Type B pancreatic cell (in vitro differentiated cells): ENCODE results near the gene AKAP13. TPM values are rescaled to one million over a fixed set of nuclear protein-coding genes. Genes with fewer than 3 reads are reported as not detected.
A peak's percentile ranks its signal among the peaks of the same experiment; 100 is the strongest.

Source experiments
- DNase-seq: peaks from one replicate; pipeline ENCODE4 v3.0.0; 2021; ENCODE audit warnings: mixed read lengths; ENCODE audit not compliant: unreplicated experiment; ENCODE audit errors: extremely low spot score
- H3K27ac Mint-ChIP-seq: 2 replicates; pipeline ENCODE4 v1.8.0; 2021; ENCODE audit warnings: mild to moderate bottlenecking, mixed read lengths
- H3K27me3 Mint-ChIP-seq: 2 replicates; pipeline ENCODE4 v1.8.0; 2021; ENCODE audit warnings: mixed read lengths
- H3K36me3 Mint-ChIP-seq: 2 replicates; pipeline ENCODE4 v1.8.0; 2021; ENCODE audit warnings: mixed read lengths
- H3K4me1 Mint-ChIP-seq: one replicate; pipeline ENCODE4 v1.8.0; 2021; ENCODE audit warnings: mixed read lengths; ENCODE audit not compliant: unreplicated experiment
- H3K4me3 Mint-ChIP-seq: 2 replicates; pipeline ENCODE4 v1.8.0; 2021; ENCODE audit warnings: mild to moderate bottlenecking, mixed read lengths
- H3K9me3 Mint-ChIP-seq: 2 replicates; pipeline ENCODE4 v1.8.0; 2021; ENCODE audit warnings: mixed read lengths
- total RNA-seq: library from RNA; stranded (reverse); gene quantifications from 2 replicates; pipeline ENCODE4 v1.2.1, GENCODE V29; 2021; ENCODE audit warnings: low replicate concordance
- TF ChIP-seq, protein P1 (sequence below): fragments of 200-600 bp; sonication (generic); conservative IDR thresholded peaks from 2 replicates; pipeline ENCODE4 v1.5.0; 2021; ENCODE audit warnings: antibody characterized with exemption, mild to moderate bottlenecking

AKAP13 gene
- total RNA-seq, 1 donor from 2014 or later: 75.7 TPM

DNA sequence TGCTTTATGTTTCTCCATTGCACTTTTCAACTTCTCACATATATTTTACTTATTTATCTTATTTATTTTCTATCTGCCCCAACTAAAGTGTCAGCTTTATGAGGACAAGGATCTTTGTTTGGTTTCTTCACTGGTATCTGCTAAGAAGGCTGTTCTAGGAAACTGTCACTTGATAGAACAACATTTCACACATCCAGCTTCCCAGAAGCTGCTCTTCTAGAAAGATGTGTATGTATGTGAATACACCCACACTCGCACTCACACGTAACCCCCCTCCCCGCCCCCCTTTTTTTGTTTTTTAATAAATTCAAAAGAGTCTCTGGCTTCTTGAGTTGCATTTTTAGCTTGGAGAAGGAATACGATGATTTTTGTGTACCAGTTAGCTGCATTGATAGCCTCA is 143.1 kb downstream of the AKAP13 start:
- H3K4me3 Mint-ChIP-seq: no peak overlapping the region

DNA sequence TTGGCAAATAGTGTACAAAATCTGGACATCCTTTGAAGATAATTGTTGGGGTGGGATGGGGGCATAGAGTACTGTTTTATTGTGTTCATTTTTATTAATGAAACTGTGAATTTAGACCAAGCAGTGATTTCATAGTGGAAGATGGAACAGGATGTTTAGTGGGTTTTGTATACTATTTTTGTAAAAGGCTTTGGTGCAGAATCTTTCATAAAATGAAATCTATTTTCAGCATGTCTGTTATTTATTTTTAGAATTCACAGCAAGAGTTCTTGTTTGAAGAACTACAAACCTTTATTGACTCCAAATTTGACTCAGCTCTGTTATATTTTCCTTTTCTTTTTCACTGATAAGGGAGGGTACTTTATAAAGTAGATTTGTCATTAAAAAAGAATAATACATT is 145.4 kb downstream of the AKAP13 start:
- DNase-seq: no peak
- H3K36me3 Mint-ChIP-seq: peaks cover 24% of the 10 kb centered on the region
- H3K4me1 Mint-ChIP-seq: peaks cover 18% of the 10 kb centered on the region
- H3K9me3 Mint-ChIP-seq: no peaks in the 10 kb centered on the region
- H3K4me3 Mint-ChIP-seq: no peak overlapping the region
- H3K27me3 Mint-ChIP-seq: no peaks in the 10 kb centered on the region
- TF ChIP-seq, protein P1, sequence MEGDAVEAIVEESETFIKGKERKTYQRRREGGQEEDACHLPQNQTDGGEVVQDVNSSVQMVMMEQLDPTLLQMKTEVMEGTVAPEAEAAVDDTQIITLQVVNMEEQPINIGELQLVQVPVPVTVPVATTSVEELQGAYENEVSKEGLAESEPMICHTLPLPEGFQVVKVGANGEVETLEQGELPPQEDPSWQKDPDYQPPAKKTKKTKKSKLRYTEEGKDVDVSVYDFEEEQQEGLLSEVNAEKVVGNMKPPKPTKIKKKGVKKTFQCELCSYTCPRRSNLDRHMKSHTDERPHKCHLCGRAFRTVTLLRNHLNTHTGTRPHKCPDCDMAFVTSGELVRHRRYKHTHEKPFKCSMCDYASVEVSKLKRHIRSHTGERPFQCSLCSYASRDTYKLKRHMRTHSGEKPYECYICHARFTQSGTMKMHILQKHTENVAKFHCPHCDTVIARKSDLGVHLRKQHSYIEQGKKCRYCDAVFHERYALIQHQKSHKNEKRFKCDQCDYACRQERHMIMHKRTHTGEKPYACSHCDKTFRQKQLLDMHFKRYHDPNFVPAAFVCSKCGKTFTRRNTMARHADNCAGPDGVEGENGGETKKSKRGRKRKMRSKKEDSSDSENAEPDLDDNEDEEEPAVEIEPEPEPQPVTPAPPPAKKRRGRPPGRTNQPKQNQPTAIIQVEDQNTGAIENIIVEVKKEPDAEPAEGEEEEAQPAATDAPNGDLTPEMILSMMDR: no peak
- H3K27ac Mint-ChIP-seq: peak overlapping the region; percentile 0

More for the DNA sequence above, 143.1 kb downstream of the AKAP13 start:
- H3K4me1 Mint-ChIP-seq: peaks cover 18% of the 10 kb centered on the region
- H3K27me3 Mint-ChIP-seq: no peaks in the 10 kb centered on the region
- peaks cover 24% of the 10 kb centered on the region for H3K36me3 Mint-ChIP-seq
- no peaks in the 10 kb centered on the region for H3K9me3 Mint-ChIP-seq
- no peak overlapping the region for H3K27ac Mint-ChIP-seq
- DNase-seq: no peak
- TF ChIP-seq, protein P1: no peak

DNA sequence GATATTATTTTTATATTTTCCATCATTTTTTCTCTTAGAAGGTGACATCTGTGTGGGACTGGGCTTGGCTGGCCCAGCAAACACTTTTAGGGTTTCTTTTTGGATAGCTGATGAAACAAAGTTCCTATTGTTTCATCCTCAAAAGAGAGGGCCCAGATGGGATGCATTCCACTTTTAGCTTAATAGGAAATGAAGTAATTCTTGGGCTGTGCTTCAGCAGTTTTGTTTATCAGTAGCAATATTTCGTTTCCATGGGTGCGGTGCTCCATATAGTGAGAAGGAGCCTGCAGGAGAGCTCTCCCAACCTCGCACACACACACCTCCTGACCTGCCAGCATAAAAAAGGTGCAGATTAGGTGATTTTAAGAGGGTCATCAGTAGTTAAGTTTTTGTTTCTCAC is 147.5 kb downstream of the AKAP13 start:
- Mint-ChIP-seq H3K27me3 (no peaks in the 10 kb centered on the region), H3K9me3 (no peaks in the 10 kb centered on the region), H3K4me3 (no peak overlapping the region), H3K4me1 (peaks cover 28% of the 10 kb centered on the region), H3K36me3 (peaks cover 20% of the 10 kb centered on the region), H3K27ac (no peak overlapping the region)
- DNase-seq: no peak
- TF ChIP-seq, protein P1: no peak

DNA sequence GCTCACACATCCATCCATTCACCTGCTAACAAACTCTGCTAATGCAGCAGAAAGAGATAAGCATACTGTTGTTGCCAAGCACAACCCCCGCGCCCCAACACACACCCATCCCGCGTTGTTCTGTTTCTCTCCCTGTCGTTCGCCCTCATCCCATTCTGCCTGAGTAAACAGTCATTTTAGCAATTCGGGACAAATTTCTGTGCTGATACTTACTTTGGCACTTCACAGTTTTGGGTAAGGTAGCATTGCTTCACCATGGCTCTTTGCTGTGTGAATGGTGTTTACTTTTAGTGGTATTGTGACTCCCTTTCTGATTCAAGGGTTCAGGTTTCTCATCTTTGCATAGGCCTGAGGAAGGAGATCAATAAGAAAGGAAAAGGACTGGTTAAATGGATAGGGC is 149.7 kb downstream of the AKAP13 start:
- H3K9me3 Mint-ChIP-seq: no peaks in the 10 kb centered on the region
- H3K4me1 Mint-ChIP-seq: peaks cover 24% of the 10 kb centered on the region
- no peak overlapping the region for H3K27ac Mint-ChIP-seq
- TF ChIP-seq, protein P1: no peak
- peaks cover 26% of the 10 kb centered on the region for H3K36me3 Mint-ChIP-seq
- no peak overlapping the region for H3K4me3 Mint-ChIP-seq
- H3K27me3 Mint-ChIP-seq: no peaks in the 10 kb centered on the region
- DNase-seq: no peak

DNA sequence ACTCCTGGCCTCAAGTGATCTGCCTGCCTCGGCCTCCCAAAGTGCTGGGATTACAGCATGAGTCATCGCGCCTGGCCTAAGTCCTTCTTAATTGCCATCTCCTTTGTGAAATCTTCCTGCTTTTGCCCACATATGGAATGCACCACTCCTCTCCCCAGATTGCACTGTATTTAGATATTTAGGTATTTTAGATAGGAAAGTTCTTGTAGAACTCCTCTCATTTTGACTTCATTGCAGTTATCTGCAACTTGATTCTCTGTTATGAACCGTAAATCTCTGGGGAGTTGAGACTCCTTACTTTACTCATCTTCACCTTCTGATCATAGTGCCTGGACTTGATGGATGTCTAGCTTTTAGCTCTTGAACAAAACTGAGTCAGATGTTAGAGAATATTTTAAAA is 150.7 kb downstream of the AKAP13 start:
- H3K36me3 Mint-ChIP-seq: peaks cover 26% of the 10 kb centered on the region
- peaks cover 18% of the 10 kb centered on the region for H3K4me1 Mint-ChIP-seq
- no peak for DNase-seq
- TF ChIP-seq, protein P1: no peak
- no peaks in the 10 kb centered on the region for H3K27me3 Mint-ChIP-seq
- H3K9me3 Mint-ChIP-seq: no peaks in the 10 kb centered on the region
- no peak overlapping the region for H3K4me3 Mint-ChIP-seq
- H3K27ac Mint-ChIP-seq: no peak overlapping the region

DNA sequence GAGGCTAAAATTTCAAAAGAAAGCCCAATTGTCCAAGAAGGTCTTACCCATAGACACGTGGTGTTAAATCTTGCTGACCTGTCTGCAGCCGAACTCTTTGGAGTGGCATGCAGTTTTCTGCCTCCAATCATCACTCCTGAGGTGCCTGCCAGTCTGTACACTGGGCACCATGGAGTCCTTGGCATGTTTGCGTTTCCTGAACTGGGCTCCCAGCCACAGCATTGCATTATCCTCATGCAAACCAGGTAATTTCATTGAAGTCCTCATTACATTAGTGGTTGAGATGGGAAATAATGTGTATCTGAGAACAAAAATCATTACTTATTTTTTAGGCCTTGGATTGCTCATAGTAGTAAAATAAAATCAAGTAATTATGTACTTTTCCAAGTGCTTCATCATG is 152.3 kb downstream of the AKAP13 start:
- Mint-ChIP-seq H3K4me1 (peaks cover 9% of the 10 kb centered on the region), H3K27ac (no peak overlapping the region), H3K9me3 (no peaks in the 10 kb centered on the region), H3K36me3 (peaks cover 26% of the 10 kb centered on the region), H3K4me3 (no peak overlapping the region), H3K27me3 (no peaks in the 10 kb centered on the region)
- TF ChIP-seq, protein P1: no peak
- no peak for DNase-seq
